GM12891 (cell line): ENCODE measurements around the gene RPS21.

Experiments
- PAX5 ChIP-seq: IDR thresholded peaks from 2 replicates; pipeline ENCODE4 v1.6.1; 2011; ENCODE audit warnings: low read length, moderate library complexity, mild to moderate bottlenecking; ENCODE audit not compliant: insufficient read depth, severe bottlenecking
- POLR2A ChIP-seq: IDR thresholded peaks from 2 replicates; pipeline ENCODE4 v1.6.1; 2011; ENCODE audit warnings: low read depth, low read length, control low read depth
- POLR2AphosphoS5 ChIP-seq: IDR thresholded peaks from 2 replicates; pipeline ENCODE4 v1.6.1; 2011; ENCODE audit warnings: low read depth, low read length, control low read depth

GRCh38 chr20:62437496-62437895 is 50.6 kb downstream of the RPS21 start:
- TF ChIP-seq POLR2A (no peak), POLR2AphosphoS5 (no peak), PAX5 (no peak)
